MM.1S (cell line): ENCODE results near the gene OBP2B.

Experiments used
- DNase-seq: peaks from one replicate; pipeline ENCODE4 v3.0.0-alpha.2; 2015
- H2AFZ ChIP-seq: fragments of 300-600 bp; sonication (generic); 2 replicates; pipeline ENCODE4 v1.6.0; 2016; ENCODE audit warnings: antibody characterized with exemption, low read length
- H3F3A ChIP-seq: fragments of 300-600 bp; sonication (generic); 2 replicates; pipeline ENCODE4 v1.6.1; 2016; ENCODE audit warnings: mild to moderate bottlenecking, antibody characterized with exemption, low read length, moderate library complexity, mixed read lengths; ENCODE audit not compliant: insufficient read depth
- H3K27ac ChIP-seq: fragments of 300-600 bp; sonication (generic); 2 replicates; pipeline ENCODE4 v1.5.1; 2016; ENCODE audit warnings: mild to moderate bottlenecking, low read length
- H3K27me3 ChIP-seq: fragments of 300-600 bp; sonication (generic); replicated peaks from 2 replicates; pipeline ENCODE4 v1.6.0; 2016; ENCODE audit warnings: low read length; ENCODE audit not compliant: insufficient read depth
- H3K36me3 ChIP-seq: fragments of 300-600 bp; sonication (generic); replicated peaks from 2 replicates; pipeline ENCODE4 v1.6.1; 2016; ENCODE audit warnings: mild to moderate bottlenecking, low read length, mixed read lengths; ENCODE audit not compliant: insufficient read depth
- H3K4me1 ChIP-seq: fragments of 300-600 bp; sonication (generic); 2 replicates; pipeline ENCODE4 v1.6.1; 2016; ENCODE audit warnings: low read length, mixed read lengths
- H3K4me2 ChIP-seq: fragments of 300-600 bp; sonication (generic); 2 replicates; pipeline ENCODE4 v1.6.0; 2016; ENCODE audit warnings: low read depth, low read length
- H3K4me3 ChIP-seq: fragments of 300-600 bp; sonication (generic); 2 replicates; pipeline ENCODE4 v1.5.1; 2016; ENCODE audit warnings: low read length, mixed read lengths
- H3K79me2 ChIP-seq: fragments of 300-600 bp; sonication (generic); 2 replicates; pipeline ENCODE4 v1.6.1; 2016; ENCODE audit warnings: mixed run types, low read length, mixed read lengths
- H3K9ac ChIP-seq: fragments of 300-600 bp; sonication (generic); 2 replicates; pipeline ENCODE4 v1.6.1; 2016; ENCODE audit warnings: low read length, mixed read lengths
- H3K9me2 ChIP-seq: fragments of 300-600 bp; sonication (generic); replicated peaks from 2 replicates; pipeline ENCODE4 v1.6.1; 2016; ENCODE audit warnings: mild to moderate bottlenecking, low read length, mixed read lengths; ENCODE audit not compliant: insufficient read depth
- H3K9me3 ChIP-seq: fragments of 300-600 bp; sonication (generic); replicated peaks from 2 replicates; pipeline ENCODE4 v1.6.1; 2016; ENCODE audit warnings: mild to moderate bottlenecking, low read length, mixed read lengths; ENCODE audit not compliant: insufficient read depth
- H4K20me1 ChIP-seq: fragments of 300-600 bp; sonication (generic); 2 replicates; pipeline ENCODE4 v1.6.1; 2016; ENCODE audit warnings: mild to moderate bottlenecking, low read length, moderate library complexity, mixed read lengths; ENCODE audit not compliant: insufficient read depth
- CTCF ChIP-seq: fragments of 300-600 bp; sonication (generic); IDR thresholded peaks from 2 replicates; pipeline ENCODE4 v1.5.1; 2016; ENCODE audit warnings: antibody characterized with exemption, low read length, mixed read lengths
- EZH2 ChIP-seq: fragments of 300-600 bp; sonication (generic); optimal IDR thresholded peaks from 2 replicates; pipeline ENCODE3; 2017; ENCODE audit warnings: low read depth, mild to moderate bottlenecking, antibody characterized with exemption, low read length, mixed read lengths
- EZH2phosphoT487 ChIP-seq: fragments of 300-600 bp; sonication (generic); IDR thresholded peaks from 2 replicates; pipeline ENCODE4 v1.6.1; 2018; ENCODE audit warnings: antibody characterized with exemption, low read length

The OBP2B gene

GRCh38 chr9:133256136-133256461, 47.0 kb upstream of the OBP2B start:
- no peaks in the 10 kb centered on the region for H3K36me3 ChIP-seq
- no peak overlapping the region for H2AFZ ChIP-seq
- H3K4me1 ChIP-seq: no peaks in the 10 kb centered on the region
- peaks cover 100% of the 10 kb centered on the region for H3K27me3 ChIP-seq
- no peak overlapping the region for H3K27ac ChIP-seq
- H3K9me3 ChIP-seq: no peaks in the 10 kb centered on the region
- H3K4me3 ChIP-seq: no peak overlapping the region
- H3K9ac ChIP-seq: no peak overlapping the region
- H4K20me1 ChIP-seq: no peaks in the 10 kb centered on the region
- H3K4me2 ChIP-seq: no peak overlapping the region
- no peaks in the 10 kb centered on the region for H3F3A ChIP-seq
- no peaks in the 10 kb centered on the region for H3K79me2 ChIP-seq
- DNase-seq: no peak
- no peaks in the 10 kb centered on the region for H3K9me2 ChIP-seq
- TF ChIP-seq EZH2phosphoT487 (no peak), CTCF (no peak), EZH2 (no peak)

- Histone ChIP-seq H3K27me3 (peaks cover 100% of the 10 kb centered on the region), H3K36me3 (no peaks in the 10 kb centered on the region), H3K9ac (no peak overlapping the region), H3F3A (no peaks in the 10 kb centered on the region), H4K20me1 (no peaks in the 10 kb centered on the region), H3K9me3 (no peaks in the 10 kb centered on the region), H3K27ac (no peak overlapping the region), H3K4me3 (no peak overlapping the region), H3K4me1 (no peaks in the 10 kb centered on the region), H2AFZ (no peak overlapping the region), H3K9me2 (no peaks in the 10 kb centered on the region), H3K79me2 (no peaks in the 10 kb centered on the region), H3K4me2 (no peak overlapping the region)
- TF ChIP-seq EZH2 (no peak), EZH2phosphoT487 (no peak), CTCF (no peak)
- no peak for DNase-seq
Measured at GRCh38 chr9:133255371-133256135, 46.5 kb upstream of the OBP2B start.

- Histone ChIP-seq H2AFZ (no peak overlapping the region), H4K20me1 (no peaks in the 10 kb centered on the region), H3F3A (no peaks in the 10 kb centered on the region), H3K4me1 (no peaks in the 10 kb centered on the region), H3K9me3 (no peaks in the 10 kb centered on the region), H3K4me2 (no peak overlapping the region), H3K27ac (no peak overlapping the region), H3K79me2 (no peaks in the 10 kb centered on the region), H3K27me3 (peaks cover 100% of the 10 kb centered on the region), H3K4me3 (no peak overlapping the region), H3K9ac (no peak overlapping the region), H3K36me3 (no peaks in the 10 kb centered on the region), H3K9me2 (no peaks in the 10 kb centered on the region)
- DNase-seq: no peak
- TF ChIP-seq EZH2phosphoT487: no peak
Measured at GRCh38 chr9:133254471-133254870, 45.4 kb upstream of the OBP2B start.

- no peaks in the 10 kb centered on the region for H4K20me1 ChIP-seq
- H3F3A ChIP-seq: no peaks in the 10 kb centered on the region
- H3K4me1 ChIP-seq: no peaks in the 10 kb centered on the region
- no peaks in the 10 kb centered on the region for H3K9me3 ChIP-seq
- H3K9me2 ChIP-seq: no peaks in the 10 kb centered on the region
- no peak overlapping the region for H3K9ac ChIP-seq
- no peak overlapping the region for H3K4me2 ChIP-seq
- no peak overlapping the region for H3K27ac ChIP-seq
- TF ChIP-seq EZH2phosphoT487 (no peak), EZH2 (no peak), CTCF (no peak)
- no peaks in the 10 kb centered on the region for H3K36me3 ChIP-seq
- DNase-seq: no peak
- H3K79me2 ChIP-seq: no peaks in the 10 kb centered on the region
- no peak overlapping the region for H3K4me3 ChIP-seq
- peaks cover 100% of the 10 kb centered on the region for H3K27me3 ChIP-seq
- no peak overlapping the region for H2AFZ ChIP-seq
Measured at GRCh38 chr9:133253268-133253667, 44.2 kb upstream of the OBP2B start.
